ENCODE results near the gene B4GALT4.

DNA sequence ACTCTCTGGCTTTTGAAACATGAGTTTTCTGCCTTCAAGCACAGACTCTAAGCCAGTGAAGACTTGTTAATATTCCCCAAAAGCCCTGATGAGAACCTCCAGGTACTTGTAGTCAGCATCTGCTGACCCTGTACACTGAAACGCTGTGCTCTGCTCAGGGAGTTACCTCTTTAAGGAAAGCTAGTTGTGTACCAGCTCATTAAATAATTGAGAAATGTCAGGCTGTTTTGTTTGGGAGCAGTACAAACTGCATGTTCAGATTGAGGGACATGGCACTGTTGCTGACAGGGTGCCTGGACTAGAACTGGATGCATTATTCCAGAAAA, 45.6 kb downstream of the B4GALT4 start:
- TF ChIP-seq, protein P1, sequence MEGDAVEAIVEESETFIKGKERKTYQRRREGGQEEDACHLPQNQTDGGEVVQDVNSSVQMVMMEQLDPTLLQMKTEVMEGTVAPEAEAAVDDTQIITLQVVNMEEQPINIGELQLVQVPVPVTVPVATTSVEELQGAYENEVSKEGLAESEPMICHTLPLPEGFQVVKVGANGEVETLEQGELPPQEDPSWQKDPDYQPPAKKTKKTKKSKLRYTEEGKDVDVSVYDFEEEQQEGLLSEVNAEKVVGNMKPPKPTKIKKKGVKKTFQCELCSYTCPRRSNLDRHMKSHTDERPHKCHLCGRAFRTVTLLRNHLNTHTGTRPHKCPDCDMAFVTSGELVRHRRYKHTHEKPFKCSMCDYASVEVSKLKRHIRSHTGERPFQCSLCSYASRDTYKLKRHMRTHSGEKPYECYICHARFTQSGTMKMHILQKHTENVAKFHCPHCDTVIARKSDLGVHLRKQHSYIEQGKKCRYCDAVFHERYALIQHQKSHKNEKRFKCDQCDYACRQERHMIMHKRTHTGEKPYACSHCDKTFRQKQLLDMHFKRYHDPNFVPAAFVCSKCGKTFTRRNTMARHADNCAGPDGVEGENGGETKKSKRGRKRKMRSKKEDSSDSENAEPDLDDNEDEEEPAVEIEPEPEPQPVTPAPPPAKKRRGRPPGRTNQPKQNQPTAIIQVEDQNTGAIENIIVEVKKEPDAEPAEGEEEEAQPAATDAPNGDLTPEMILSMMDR (IDR thresholded peaks at IDR 0.05; ENCODE audit: insufficient read depth, low read length) = no peak
- no peak for TF ChIP-seq POLR2AphosphoS5 (IDR thresholded peaks at IDR 0.05; ENCODE audit: low read depth)
- TF ChIP-seq, protein P2, sequence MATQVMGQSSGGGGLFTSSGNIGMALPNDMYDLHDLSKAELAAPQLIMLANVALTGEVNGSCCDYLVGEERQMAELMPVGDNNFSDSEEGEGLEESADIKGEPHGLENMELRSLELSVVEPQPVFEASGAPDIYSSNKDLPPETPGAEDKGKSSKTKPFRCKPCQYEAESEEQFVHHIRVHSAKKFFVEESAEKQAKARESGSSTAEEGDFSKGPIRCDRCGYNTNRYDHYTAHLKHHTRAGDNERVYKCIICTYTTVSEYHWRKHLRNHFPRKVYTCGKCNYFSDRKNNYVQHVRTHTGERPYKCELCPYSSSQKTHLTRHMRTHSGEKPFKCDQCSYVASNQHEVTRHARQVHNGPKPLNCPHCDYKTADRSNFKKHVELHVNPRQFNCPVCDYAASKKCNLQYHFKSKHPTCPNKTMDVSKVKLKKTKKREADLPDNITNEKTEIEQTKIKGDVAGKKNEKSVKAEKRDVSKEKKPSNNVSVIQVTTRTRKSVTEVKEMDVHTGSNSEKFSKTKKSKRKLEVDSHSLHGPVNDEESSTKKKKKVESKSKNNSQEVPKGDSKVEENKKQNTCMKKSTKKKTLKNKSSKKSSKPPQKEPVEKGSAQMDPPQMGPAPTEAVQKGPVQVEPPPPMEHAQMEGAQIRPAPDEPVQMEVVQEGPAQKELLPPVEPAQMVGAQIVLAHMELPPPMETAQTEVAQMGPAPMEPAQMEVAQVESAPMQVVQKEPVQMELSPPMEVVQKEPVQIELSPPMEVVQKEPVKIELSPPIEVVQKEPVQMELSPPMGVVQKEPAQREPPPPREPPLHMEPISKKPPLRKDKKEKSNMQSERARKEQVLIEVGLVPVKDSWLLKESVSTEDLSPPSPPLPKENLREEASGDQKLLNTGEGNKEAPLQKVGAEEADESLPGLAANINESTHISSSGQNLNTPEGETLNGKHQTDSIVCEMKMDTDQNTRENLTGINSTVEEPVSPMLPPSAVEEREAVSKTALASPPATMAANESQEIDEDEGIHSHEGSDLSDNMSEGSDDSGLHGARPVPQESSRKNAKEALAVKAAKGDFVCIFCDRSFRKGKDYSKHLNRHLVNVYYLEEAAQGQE (IDR thresholded peaks at IDR 0.05; ENCODE audit: insufficient replicate concordance, low read depth) = no peak
